ENCODE measurements around the gene ACSL5.
"Not testable (repeated sequence)": the region's sequence is repeated elsewhere in the genome, so short reads cannot be mapped to it uniquely, and the experiment has no call there.

Gene ACSL5

DNA sequence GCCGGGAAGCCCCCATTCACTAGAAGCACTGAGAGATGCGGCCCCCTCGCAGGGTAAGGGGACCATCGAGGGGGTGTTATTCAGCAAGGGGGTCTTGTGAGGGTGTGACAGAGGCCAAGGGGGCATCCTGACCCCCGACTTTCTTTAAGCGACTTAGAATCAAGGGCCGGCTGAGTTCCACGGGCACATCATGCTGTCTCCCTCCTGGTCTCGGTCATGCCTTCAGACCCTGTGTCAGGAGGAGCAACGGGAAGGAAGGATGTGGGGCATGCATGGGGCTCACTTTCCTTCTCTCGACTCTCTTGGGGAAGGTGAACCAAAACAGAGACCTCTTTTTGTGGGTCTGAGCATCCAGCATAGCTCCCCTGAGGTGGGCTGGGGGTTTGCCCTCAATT is 2.5 kb downstream of the ACSL5 start:
- no peak for DNase-seq

DNA sequence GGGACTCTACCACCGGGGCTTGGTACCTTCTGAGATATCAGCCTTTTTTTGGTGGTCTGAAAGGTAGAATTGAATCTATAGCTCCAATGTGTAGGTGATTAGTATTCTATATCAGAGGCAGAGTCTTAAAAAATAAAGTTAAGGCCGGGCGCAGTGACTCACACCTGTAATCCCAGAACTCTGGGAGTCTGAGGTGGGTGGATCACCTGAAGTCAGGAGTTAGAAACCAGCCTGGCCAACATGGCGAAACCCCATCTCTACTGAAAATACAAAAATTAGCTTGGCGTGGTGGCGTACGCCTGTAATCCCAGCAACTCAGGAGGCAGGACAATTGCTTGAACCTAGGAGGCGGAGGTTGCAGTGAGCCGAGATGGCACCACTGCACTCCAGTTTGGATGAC is 3.2 kb downstream of the ACSL5 start:
- not testable (repeated sequence) for DNase-seq

DNA sequence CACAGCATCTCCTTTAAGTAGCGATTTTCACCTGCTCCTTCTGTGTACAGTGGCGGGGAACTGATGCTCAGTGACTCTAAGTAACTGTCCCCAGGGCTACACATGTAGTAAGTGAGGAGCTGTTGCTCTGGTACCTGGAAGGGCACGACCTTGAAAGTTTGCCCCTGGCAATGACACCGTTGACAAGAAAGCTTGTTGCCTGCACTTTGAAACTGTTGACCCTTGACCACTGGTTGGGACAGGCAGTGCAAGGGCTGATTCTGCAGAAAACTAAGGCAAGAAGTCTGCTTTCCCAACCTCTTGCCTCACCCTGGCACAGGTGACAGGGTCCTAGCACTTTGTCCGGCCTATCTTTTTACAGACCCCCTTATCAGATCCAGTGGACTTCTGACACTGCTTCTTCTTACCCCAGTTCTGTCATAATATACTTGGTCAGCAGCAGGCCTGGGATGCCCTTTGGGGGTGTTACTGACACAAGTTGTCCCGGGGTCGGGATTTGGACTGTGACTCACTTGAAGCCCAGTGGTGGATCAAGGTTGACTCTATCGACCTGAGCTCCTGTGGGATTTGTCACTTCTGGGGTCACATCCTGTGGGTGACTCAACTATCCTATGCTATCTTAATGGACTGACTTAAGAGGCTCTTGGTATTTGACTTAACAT is 5.8 kb downstream of the ACSL5 start:
- DNase-seq, result no peak

DNA sequence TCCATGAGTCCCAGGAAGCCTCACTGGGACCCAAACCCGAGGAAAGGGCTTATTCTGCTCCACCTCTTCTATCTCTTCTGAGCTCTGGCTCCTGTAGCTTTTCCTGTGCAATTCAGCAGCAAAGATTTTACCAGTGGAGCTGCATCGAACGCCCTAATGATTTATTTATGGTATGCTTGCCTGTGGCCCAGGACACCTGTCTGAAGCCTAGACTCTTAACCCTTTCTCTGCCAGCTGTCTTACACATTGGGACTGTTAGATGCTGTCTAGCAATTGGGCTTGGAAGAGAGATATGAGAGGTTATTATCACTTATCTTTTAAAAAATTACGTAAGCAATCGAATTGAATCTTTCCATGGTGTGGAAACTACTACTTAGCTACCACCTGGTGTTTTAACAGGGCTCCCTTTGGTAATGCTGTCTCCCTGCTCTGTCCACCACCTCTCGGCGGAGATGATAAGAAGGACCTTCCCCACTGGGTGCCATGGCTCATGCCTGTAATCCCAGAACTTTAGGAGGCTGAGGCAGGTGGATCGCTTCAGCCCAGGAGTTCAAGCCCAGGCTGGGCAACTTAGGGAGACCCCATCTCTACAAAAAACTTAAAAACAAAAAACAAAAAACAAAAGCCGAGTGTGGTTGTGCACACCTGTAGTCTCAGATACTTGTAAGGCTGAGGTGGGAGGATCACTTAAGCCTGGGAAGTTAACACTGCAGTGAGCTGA is 8.8 kb downstream of the ACSL5 start:
- no peak for DNase-seq

DNA sequence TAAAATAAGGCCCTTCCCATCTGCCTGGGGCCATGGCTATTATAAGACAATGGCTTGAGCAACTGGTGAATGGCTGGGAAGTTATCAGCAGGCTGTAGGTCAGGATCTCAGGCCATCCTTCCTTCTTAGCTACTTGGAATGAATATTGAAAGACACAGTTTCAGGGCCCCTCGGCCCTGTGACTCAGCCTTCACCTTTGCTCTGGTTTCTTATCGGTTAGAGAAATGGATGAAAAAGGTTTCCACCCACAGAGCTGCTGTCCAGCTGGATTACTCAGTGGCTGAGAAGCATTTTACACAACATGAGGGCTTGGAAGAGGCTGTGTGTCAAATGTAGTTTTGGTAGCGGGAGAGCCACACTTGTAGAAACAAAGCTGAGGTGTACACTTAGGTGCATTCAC is 9.4 kb downstream of the ACSL5 start:
- no peak for DNase-seq

DNA sequence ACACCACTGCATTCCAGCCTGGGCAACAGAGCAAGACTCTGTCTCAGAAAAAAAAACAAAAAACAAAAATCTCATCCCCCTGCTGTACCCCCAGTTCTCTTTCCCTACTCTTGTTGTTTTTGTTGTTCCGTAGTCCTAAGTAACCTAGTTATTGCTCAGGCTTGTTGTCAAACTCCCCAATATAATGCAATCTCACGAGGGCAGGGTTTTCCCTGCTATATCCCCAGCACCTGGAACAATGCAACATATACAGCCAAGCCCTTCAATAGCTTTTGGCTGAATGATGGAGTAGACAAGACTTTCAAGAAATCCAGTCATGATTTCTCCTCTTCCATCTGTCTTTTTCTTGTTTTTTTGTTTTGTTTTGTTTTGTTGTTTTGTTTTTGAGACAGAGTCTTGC is 10.2 kb downstream of the ACSL5 start:
- DNase-seq, result no peak

DNA sequence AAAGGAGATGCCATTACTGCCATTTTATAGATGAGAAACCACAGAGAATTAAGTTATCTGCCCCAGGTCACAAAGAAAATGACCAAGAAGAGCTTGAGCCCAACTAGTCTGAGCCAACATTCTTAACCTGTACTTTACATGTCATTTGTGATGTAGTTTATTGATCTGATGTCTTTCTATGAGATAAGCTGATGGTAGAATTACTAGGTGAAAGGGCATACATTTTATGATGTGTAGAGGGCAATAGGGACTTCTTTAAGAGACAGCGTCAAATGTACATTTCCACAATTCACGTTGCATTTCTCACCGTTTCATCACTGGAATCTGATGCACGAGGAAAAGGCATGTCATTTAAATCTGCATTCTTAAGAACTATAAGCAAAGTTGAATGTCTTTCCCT is 11.3 kb downstream of the ACSL5 start:
- no peak for DNase-seq

DNA sequence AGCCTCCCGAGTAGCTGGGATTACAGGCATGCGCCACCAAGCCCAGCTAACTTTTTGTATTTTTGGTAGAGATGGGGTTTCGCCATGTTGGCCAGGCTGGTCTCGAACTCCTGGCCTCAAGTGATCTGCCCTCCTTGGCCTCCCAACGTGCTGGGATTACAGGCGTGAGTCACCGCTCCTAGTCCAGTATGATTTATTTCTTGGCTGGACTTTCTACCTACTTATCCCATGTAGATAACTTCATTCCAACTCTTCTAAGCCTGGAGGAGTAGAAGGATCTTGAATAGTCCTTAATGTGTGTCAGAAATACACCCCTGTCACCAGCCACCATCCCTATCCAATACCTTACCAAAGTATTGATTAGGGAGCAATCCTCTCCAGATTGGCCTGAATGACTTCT is 14.1 kb downstream of the ACSL5 start:
- not testable (repeated sequence) for DNase-seq

DNA sequence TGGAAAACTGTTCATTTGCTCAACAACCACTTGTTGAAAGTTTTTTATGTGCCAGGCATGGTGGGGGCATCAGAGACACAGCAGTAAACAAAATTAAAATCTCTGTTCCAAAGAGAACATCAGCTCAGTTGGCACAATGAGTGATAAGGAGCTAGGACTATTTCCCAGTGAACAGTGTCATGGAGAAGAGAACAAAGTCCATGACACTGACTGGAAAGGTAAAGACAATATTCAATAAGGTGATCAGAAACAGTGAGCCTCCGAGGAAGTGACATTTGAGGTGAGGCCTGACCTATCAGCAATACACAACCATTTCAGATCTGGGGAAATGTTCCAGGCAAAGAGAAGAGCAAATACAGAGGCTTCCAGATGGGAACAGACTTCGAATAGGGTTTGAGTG is 14.6 kb downstream of the ACSL5 start:
- DNase-seq, result no peak

DNA sequence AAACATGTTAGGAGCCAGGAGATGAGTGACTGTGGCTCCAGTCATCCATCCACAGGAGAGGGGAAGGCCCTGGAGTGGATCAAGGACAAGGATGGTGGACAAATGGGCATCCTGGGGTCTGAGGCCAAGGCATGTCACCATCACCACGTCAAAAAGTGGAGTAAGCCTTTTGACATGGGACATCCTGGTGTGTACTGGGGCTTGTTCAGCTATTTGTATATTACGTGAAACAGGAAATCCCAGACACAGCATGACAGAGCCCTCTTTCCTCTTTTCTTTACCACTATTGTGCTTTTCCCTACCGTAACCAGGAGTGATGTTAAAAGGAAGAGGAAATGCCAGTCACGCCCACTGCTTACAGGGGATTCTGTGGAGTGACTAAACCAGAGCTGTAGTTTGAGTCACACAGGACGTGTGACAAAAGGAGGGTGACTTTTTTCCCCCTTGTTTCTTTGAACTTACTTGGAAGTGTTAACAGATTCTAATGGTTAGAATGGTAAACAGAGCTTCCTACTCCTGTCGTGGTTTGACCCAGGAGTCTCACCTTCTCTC is 15.4 kb downstream of the ACSL5 start:
- no peak for DNase-seq

DNA sequence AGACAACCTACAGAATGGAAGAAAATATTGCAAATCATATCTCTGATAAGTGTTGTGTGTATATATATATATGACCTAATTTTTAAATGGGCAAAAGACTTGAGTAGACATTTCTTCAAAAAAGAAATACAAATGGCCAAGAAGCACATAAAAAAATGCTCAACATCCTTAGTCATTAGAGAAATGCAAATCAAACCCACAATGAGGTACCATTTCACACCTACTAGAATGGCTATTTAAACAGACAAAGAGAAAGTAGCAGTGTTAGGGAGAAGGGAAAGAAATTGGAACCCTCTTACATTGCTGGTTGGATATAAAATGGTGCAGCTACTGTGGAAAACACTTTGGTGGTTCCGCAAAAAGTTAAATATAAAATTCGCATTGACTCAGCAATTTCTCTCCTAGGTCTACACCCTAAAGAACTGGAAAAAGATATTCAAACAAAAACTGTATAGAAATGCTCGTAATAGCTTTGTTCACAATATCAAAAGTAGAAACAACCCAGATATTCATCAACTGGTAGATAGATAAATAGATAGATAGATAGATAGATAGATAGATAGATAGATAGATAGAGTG is 16.3 kb downstream of the ACSL5 start:
- no peak for DNase-seq

DNA sequence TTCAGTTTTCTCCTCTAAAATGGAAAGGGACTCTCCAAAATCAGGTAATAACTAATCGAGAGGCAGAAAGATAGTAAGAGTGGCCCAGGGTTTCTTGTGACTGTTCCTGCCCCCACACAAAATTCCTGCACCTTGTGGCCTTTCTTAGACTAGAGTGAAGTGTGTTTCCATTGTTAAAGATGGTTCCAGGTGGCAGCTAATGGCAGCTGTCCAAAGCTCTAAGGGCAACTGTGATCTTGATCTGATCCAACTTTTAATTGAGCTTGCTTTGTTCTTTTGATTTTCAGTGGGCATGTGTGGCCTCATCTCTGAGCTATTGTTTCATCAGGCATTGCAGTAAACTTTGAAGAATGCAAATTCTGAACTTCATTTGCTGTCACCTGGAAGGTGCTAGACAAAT is 19.4 kb downstream of the ACSL5 start:
- no peak for DNase-seq

DNA sequence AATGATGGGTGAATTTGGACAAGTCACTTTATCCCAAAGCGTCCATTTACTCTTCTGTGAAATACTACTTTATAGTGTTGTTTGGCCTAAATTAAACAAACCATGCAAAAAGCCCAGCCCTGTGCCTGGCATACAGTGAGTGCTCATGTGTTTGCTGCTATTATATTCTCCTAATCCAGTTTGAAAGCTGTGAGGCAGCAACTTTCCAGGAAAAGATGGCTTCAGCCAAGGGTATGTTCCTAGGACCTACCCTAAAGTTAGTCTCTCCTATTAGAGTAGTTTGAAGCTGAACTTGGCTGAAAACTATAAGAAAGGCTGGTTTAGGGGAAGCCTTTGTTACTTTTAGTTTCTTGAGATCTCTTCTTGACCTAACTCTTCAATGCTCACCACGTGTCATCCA is 19.9 kb downstream of the ACSL5 start:
- no peak for DNase-seq

DNA sequence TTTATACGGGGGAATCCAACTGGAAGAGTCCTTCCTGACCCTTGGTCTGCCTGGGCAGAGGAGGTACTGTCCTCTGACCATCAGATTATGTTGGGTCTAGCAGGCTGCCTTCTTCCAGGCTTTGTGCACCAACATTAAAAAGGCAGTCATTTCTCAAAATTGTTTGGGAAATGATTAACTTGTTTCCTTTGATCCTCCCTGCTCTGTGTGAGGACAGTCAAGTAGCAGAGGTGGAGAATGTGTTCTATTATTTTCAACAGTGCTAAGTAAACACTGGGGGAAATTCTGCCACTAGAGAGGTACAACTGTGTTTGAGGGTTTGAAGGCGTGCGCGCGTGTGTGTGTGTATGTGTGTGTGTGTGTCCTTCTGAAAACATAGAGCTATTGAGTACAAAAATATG is 20.6 kb downstream of the ACSL5 start:
- no peak for DNase-seq

DNA sequence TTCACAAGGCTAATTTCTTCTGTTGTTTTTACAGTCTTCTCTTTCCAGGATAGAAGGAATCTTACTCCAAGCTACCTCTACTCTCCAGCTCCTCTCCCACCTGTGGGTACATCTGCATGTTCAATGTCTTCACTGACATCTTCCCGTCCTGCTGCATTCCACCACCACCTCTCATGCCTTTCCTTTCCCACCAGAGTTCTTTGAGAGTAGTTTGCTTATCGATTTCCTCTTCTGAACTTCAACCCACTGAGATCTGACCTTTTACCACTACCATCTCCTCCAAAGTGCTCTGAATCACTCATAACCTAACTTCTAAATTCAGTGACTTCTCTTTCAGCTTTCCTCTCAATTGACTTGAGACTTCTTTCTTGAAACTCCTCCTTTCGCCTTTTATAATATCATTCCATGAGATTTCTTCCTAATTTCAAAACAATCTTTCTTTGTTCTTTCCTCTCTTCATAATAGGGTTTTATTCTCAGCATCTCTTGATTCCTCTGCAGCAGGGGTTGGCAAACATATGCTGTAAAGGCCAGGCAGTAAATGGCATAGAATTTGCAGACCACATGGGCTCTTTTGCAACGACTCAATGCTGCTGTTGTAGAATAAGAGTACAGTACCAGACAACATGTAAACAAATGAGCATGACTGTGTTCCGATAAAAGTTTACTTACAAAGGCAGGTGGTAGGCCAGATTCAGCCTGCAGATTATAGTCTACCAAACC is 22.1 kb downstream of the ACSL5 start:
- DNase-seq, result no peak

DNA sequence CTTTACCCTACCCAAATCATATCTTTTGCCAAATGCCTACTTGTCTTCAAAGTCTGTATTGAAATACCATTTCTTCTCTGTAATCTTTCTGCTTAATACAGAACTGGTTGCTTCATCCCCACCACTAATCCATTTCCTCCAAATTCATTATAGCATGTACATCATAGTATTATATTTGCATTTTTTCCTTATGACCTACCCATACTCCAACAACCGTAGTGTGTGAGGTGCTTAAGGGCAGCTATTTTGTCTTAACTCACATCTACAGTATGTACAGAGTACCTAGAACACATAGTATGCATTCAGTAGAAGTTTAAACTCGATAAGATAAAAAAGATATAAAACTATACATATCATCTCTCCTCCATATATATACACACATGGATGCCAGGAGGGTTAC is 23.7 kb downstream of the ACSL5 start:
- no peak for DNase-seq

DNA sequence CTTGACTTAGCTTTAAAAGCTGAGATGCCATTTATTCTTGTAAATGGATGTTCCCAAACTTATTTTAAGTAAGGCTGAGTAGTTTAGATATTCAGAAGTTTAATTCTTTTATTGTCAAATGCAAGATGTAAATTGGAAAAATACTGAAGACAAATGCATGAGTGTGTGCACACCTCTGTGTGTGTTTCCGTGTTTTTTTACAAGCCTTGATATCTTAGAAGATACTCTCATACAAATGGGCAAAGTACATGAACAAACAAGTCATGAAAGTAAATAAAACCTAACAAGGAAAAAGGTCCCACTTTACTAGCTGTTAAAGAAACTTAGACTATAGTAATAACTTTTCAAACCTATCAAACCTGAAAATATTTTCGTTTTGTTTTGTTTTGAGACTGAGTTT is 29.0 kb downstream of the ACSL5 start:
- DNase-seq, result no peak

DNA sequence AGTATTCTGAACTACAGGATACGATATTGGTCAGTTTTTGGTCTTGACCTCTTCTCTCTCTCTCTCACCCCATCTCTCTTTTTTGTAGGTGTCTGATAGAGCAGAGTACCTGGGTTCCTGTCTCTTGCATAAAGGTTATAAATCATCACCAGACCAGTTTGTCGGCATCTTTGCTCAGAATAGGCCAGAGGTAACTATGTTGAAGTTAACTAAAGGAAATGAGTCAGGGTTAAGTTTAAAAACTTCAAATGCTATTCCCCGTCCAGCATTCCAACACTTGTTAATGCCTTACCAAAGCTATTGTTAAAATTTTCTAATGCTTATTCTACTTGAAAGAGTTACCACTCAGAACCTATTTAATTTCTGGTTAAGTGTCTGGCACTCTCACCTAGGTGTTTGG is 30.7 kb downstream of the ACSL5 start:
- no peak for DNase-seq

DNA sequence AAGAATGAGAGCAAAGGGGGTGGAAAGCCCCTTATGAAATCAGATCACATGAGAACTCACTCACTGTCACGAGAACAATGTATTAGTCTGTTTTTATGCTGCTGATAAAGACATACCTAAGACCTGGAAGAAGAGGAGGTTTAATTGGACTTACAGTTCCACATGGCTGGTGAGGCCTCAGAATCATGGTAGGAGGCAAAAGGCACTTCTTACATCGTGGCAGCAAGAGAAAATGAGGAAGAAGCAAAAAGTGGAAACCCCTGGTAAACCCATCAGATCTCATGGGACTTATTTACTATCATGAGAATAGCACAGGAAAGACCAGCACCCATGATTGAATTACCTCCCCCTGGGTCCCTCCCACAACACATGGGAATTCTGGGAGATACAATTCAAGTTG is 32.9 kb downstream of the ACSL5 start:
- not testable (repeated sequence) for DNase-seq

DNA sequence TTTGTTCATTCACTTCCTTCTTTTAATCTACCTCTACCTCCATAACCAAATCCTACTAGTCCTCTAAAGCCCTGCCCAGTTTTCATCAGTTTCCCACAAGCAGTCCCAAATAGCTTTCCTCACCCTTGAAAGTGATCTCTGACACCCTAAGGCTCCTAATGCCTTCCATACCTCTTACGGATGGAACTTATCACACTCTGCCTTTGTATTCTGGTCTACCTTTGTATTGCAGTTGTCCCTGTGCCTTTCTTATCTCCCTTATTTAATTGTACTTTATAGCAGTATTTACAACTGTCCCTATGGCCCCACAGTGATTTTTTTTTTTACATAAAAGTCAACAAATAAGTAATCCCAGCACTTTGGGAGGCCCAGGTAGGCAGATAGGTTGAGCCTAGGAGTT is 33.8 kb downstream of the ACSL5 start:
- no peak for DNase-seq

DNA sequence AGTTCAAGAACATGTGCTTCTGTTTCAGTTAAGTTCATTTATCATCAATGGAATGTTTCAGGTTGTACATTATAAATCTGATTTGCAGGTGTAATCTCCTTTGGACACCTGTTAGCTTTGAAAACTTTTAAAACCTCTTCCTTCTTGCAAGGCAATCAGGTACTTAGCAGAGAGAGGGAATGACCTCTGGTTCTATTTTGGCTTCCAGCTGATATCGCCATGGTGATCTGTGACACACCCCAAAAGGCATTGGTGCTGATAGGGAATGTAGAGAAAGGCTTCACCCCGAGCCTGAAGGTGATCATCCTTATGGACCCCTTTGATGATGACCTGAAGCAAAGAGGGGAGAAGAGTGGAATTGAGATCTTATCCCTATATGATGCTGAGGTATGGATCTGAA is 35.4 kb downstream of the ACSL5 start:
- no peak for DNase-seq

DNA sequence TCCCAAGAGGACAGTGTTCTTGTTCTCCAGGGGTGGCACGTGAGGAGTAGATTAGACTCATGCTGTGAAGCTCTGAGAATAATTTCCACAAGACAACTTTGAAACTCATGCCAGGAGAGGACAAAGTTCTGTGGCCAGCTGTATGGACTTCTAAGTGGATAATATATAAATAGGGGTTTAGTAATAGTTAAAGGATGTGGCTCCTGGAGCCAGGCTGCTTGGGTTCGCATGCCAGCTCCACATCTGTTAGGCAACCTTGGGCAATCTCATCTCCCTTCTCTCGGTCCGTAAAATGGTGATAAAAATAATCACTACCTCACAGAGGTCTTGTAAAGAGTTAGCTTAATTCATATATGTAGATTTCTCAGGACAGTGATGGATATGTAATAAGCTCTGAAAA is 35.8 kb downstream of the ACSL5 start:
- DNase-seq, result no peak

DNA sequence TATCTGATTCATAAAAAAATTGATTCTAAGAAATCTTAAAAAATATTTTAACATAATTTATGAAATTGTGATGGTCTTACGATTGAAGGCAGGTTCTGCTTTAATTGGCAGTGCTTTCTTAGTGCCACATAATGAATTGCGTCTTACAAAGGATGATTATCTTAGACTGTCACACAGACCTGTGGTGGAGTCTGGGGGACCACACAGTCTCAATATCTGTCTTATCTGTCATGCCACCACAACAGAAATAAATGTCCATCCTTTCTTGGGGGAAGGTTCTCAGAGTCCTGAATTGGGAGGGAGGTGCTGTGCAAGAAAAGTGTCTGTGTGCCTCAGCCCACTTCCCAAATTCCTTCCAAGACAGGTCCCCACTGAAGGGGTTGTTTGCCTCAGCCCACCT is 38.8 kb downstream of the ACSL5 start:
- no peak for DNase-seq

DNA sequence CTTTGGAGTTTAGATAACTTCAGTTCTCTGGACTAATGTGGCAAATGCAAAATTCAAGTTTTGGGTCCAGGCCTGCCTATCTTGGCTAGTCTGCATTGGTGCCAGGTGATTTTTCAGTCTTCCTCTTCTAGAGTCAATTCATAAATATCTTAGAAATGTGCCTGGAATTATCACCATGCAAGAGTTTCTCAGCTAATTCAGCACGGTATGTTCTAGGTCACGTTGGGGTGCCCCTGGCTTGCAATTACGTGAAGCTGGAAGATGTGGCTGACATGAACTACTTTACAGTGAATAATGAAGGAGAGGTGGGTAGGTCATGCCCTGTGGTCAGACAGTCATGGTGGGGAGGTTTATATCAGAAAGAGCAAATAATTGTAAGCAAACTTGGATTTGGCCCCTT is 47.8 kb downstream of the ACSL5 start:
- no peak for DNase-seq
